ENCODE measurements around the gene MYL3.

The MYL3 gene

GRCh38 chr3:46865031-46865507, 1.8 kb upstream of the MYL3 start:
- no peak for DNase-seq (ENCODE audit: low read depth in 2 of 2)

GRCh38 chr3:46864061-46864881, 1.0 kb upstream of the MYL3 start:
- no peak for DNase-seq (ENCODE audit: low read depth in 2 of 2)

- no peak for DNase-seq (ENCODE audit: low read depth in 2 of 2)
These were observed 747 bp downstream of the MYL3 start for GRCh38 chr3:46862369-46863025.

- no peak for DNase-seq (ENCODE audit: low read depth in 2 of 2)
These were observed 1.5 kb downstream of the MYL3 start for GRCh38 chr3:46861605-46862368.

- no peak for DNase-seq (ENCODE audit: low read depth in 2 of 2)
These were observed 2.2 kb downstream of the MYL3 start for GRCh38 chr3:46860810-46861604.

- DNase-seq (ENCODE audit: low read depth in 2 of 2): peak in 1 of 2 donors; percentile 24
These were observed 3.0 kb downstream of the MYL3 start for GRCh38 chr3:46860017-46860809.

- DNase-seq (ENCODE audit: low read depth in 2 of 2): no peak
These were observed 4.1 kb downstream of the MYL3 start for GRCh38 chr3:46859001-46859710.

- no peak for DNase-seq (ENCODE audit: low read depth in 2 of 2)
These were observed 4.8 kb downstream of the MYL3 start for GRCh38 chr3:46858456-46858855.

GRCh38 chr3:46857485-46858341, 5.5 kb downstream of the MYL3 start:
- DNase-seq (ENCODE audit: low read depth in 2 of 2): no peak

GRCh38 chr3:46856576-46857471, 6.4 kb downstream of the MYL3 start:
- no peak for DNase-seq (ENCODE audit: low read depth in 2 of 2)

- DNase-seq (ENCODE audit: low read depth in 2 of 2): no peak
These were observed 8.7 kb downstream of the MYL3 start for GRCh38 chr3:46854555-46854991.

GRCh38 chr3:46853441-46854415, 9.5 kb downstream of the MYL3 start:
- no peak for DNase-seq (ENCODE audit: low read depth in 2 of 2)

- DNase-seq (ENCODE audit: low read depth in 2 of 2): no peak
These were observed 10.3 kb downstream of the MYL3 start for GRCh38 chr3:46852839-46853355.

GRCh38 chr3:46852334-46852720, 10.9 kb downstream of the MYL3 start:
- DNase-seq (ENCODE audit: low read depth in 2 of 2): no peak

GRCh38 chr3:46851364-46852333, 11.6 kb downstream of the MYL3 start:
- no peak for DNase-seq (ENCODE audit: low read depth in 2 of 2)

GRCh38 chr3:46850468-46850779, 12.8 kb downstream of the MYL3 start:
- no peak for DNase-seq (ENCODE audit: low read depth in 2 of 2)

All from stimulated activated CD4-positive, alpha-beta T cell treated with anti-CD3 and anti-CD28 coated beads, Interleukin-4, amount 100 ng/mL, for 48 hours (primary cell).